SK-N-SH (cell line): ENCODE results near the gene ATP2C1.

Experiments used
- CTCF ChIP-seq: fragments of 200-600 bp; sonication (generic); IDR thresholded peaks from 2 replicates; pipeline ENCODE4 v1.6.1; 2017; ENCODE audit warnings: antibody characterized with exemption, mild to moderate bottlenecking, moderate library complexity
- EP300 ChIP-seq, 2 experiments: IDR thresholded peaks; 2 replicates each; pipeline versions ENCODE4 v1.4.0 to v1.6.1; 2012; ENCODE audit warnings: borderline replicate concordance in 1 of 2, low read depth in 1 of 2, low read length in 1 of 2
- EZH2phosphoT487 ChIP-seq: fragments of 200-600 bp; sonication (generic); IDR thresholded peaks from 2 replicates; pipeline ENCODE4 v1.6.1; 2017; ENCODE audit warnings: low read depth, mixed run types, mild to moderate bottlenecking, antibody characterized with exemption, moderate library complexity, borderline replicate concordance
- FOXM1 ChIP-seq: IDR thresholded peaks from 2 replicates; pipeline ENCODE4 v1.4.0; 2012; ENCODE audit warnings: low read depth, mild to moderate bottlenecking
- GABPA ChIP-seq: IDR thresholded peaks from 2 replicates; pipeline ENCODE4 v1.4.0; 2012; ENCODE audit warnings: low read depth, mild to moderate bottlenecking
- POLR2AphosphoS5 ChIP-seq: IDR thresholded peaks from 2 replicates; pipeline ENCODE4 v1.6.1; 2012; ENCODE audit warnings: low read depth, low read length
- RAD21 ChIP-seq: IDR thresholded peaks from 2 replicates; pipeline ENCODE4 v1.6.1; 2012; ENCODE audit warnings: mild to moderate bottlenecking, low read length
- ZBTB33 ChIP-seq: IDR thresholded peaks from 2 replicates; pipeline ENCODE4 v1.4.0; 2012; ENCODE audit warnings: low read depth, borderline replicate concordance

GRCh38 chr3:130974201-130974600, 80.3 kb downstream of the ATP2C1 start:
- no peak for TF ChIP-seq FOXM1
- TF ChIP-seq ZBTB33: no peak
- no peak for TF ChIP-seq CTCF
- TF ChIP-seq RAD21: no peak
- no peak for TF ChIP-seq EZH2phosphoT487
- no peak for TF ChIP-seq EP300 (IDR thresholded peaks at IDR 0.05; ENCODE audit: borderline replicate concordance in 1 of 2, low read depth in 1 of 2, low read length in 1 of 2)
- no peak for TF ChIP-seq POLR2AphosphoS5
- no peak for TF ChIP-seq GABPA
